ENCODE data around the gene LTV1.
"Not testable (repeated sequence)": the region's sequence is repeated elsewhere in the genome, so short reads cannot be mapped to it uniquely, and the experiment has no call there.

DNA sequence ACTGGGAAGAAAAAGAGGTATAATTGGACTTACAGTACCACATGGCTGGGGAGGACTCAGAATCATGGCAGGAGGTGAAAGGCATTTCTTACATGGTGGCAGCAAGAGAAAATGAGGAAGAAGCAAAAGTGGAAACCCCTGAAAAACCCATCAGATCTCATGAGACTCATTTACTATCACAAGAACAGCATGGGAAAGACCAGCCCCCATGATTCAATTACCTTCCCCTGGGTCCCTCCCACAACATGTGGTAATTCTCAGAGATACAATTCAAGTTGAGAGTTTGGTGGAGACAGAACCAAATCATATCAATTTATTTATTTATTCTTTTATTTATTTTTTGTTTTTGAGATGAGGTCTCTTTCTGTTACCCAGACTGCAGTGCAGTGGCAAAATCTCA, 31.4 kb downstream of the LTV1 start:
- TF ChIP-seq POLR2A (IDR thresholded peaks at IDR 0.05) = not testable (repeated sequence)
- TF ChIP-seq, protein P1, sequence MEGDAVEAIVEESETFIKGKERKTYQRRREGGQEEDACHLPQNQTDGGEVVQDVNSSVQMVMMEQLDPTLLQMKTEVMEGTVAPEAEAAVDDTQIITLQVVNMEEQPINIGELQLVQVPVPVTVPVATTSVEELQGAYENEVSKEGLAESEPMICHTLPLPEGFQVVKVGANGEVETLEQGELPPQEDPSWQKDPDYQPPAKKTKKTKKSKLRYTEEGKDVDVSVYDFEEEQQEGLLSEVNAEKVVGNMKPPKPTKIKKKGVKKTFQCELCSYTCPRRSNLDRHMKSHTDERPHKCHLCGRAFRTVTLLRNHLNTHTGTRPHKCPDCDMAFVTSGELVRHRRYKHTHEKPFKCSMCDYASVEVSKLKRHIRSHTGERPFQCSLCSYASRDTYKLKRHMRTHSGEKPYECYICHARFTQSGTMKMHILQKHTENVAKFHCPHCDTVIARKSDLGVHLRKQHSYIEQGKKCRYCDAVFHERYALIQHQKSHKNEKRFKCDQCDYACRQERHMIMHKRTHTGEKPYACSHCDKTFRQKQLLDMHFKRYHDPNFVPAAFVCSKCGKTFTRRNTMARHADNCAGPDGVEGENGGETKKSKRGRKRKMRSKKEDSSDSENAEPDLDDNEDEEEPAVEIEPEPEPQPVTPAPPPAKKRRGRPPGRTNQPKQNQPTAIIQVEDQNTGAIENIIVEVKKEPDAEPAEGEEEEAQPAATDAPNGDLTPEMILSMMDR (IDR thresholded peaks at IDR 0.05) = not testable (repeated sequence)

Data from ovary (tissue), 3 donors.